PFSK-1 (cell line): ENCODE data around the gene SMG6.

Experiments used
- FOXP2 ChIP-seq: optimal IDR thresholded peaks from 2 replicates; pipeline ENCODE3; 2011; ENCODE audit warnings: borderline replicate concordance, control low read depth, inconsistent platforms; ENCODE audit not compliant: insufficient read depth; ENCODE audit errors: extremely low read length, extremely low read depth
- POLR2AphosphoS5 ChIP-seq: IDR thresholded peaks from 2 replicates; pipeline ENCODE4 v1.6.1; 2012; ENCODE audit warnings: low read depth, mild to moderate bottlenecking, control low read depth, low read length, moderate library complexity
- SIN3A ChIP-seq: IDR thresholded peaks from 2 replicates; pipeline ENCODE4 v1.6.1; 2012; ENCODE audit warnings: mild to moderate bottlenecking, low read length, moderate library complexity, borderline replicate concordance; ENCODE audit not compliant: insufficient read depth
- TAF1 ChIP-seq: IDR thresholded peaks from 2 replicates; pipeline ENCODE4 v1.6.1; 2012; ENCODE audit warnings: low read length, control low read depth, borderline replicate concordance; ENCODE audit not compliant: insufficient read depth
- TF ChIP-seq, protein P1 (sequence below), 2 experiments: IDR thresholded peaks; 2 replicates each; pipeline versions ENCODE4 v1.6.1 to v1.8.0; 2011 to 2012; ENCODE audit warnings: low read depth in 2 of 2, low read length in 2 of 2, control low read depth in 1 of 2, inconsistent platforms in 1 of 2, mild to moderate bottlenecking in 1 of 2, moderate library complexity in 1 of 2; ENCODE audit not compliant: insufficient read depth in 1 of 2

SMG6 gene

GRCh38 chr17:2335726-2336214, 32.2 kb upstream of the SMG6 start:
- TF ChIP-seq FOXP2 (no peak), POLR2AphosphoS5 (no peak), SIN3A (no peak), TAF1 (no peak)
- TF ChIP-seq, protein P1, sequence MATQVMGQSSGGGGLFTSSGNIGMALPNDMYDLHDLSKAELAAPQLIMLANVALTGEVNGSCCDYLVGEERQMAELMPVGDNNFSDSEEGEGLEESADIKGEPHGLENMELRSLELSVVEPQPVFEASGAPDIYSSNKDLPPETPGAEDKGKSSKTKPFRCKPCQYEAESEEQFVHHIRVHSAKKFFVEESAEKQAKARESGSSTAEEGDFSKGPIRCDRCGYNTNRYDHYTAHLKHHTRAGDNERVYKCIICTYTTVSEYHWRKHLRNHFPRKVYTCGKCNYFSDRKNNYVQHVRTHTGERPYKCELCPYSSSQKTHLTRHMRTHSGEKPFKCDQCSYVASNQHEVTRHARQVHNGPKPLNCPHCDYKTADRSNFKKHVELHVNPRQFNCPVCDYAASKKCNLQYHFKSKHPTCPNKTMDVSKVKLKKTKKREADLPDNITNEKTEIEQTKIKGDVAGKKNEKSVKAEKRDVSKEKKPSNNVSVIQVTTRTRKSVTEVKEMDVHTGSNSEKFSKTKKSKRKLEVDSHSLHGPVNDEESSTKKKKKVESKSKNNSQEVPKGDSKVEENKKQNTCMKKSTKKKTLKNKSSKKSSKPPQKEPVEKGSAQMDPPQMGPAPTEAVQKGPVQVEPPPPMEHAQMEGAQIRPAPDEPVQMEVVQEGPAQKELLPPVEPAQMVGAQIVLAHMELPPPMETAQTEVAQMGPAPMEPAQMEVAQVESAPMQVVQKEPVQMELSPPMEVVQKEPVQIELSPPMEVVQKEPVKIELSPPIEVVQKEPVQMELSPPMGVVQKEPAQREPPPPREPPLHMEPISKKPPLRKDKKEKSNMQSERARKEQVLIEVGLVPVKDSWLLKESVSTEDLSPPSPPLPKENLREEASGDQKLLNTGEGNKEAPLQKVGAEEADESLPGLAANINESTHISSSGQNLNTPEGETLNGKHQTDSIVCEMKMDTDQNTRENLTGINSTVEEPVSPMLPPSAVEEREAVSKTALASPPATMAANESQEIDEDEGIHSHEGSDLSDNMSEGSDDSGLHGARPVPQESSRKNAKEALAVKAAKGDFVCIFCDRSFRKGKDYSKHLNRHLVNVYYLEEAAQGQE (IDR thresholded peaks at IDR 0.05; ENCODE audit: insufficient read depth in 1 of 2, low read depth in 2 of 2, low read length in 2 of 2), result no peak

- TF ChIP-seq, protein P1 (IDR thresholded peaks at IDR 0.05; ENCODE audit: insufficient read depth in 1 of 2, low read depth in 2 of 2, low read length in 2 of 2), result no peak
- TF ChIP-seq POLR2AphosphoS5, result no peak
- no peak for TF ChIP-seq FOXP2
- no peak for TF ChIP-seq TAF1
- no peak for TF ChIP-seq SIN3A
These were observed 27.7 kb upstream of the SMG6 start for GRCh38 chr17:2331303-2331702.

DNA sequence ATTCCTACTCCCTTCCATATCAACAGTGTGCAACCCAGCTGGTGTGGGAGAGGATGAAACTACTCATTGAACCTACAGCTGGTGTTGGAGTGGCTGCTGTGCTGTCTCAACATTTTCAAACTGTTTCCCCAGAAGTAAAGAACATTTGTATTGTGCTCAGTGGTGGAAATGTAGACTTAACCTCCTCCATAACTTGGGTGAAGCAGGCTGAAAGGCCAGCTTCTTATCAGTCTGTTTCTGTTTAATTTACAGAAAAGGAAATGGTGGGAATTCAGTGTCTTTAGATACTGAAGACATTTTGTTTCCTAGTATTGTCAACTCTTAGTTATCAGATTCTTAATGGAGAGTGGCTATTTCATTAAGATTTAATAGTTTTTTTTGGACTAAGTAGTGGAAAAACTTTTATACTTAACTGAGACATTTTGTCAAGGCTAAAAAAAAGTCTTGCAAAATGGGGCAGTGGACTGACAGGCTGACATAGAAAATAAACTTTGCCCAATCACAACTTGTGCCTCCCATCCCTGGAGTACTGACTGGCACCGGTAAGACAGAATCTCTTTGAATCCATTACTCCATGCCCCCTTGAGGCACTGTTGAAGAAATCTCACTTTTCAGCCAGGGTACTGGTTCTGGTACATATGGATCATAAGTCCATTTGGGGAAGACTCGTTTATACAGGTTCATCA, 20.2 kb upstream of the SMG6 start:
- TF ChIP-seq TAF1, result no peak
- no peak for TF ChIP-seq POLR2AphosphoS5

DNA sequence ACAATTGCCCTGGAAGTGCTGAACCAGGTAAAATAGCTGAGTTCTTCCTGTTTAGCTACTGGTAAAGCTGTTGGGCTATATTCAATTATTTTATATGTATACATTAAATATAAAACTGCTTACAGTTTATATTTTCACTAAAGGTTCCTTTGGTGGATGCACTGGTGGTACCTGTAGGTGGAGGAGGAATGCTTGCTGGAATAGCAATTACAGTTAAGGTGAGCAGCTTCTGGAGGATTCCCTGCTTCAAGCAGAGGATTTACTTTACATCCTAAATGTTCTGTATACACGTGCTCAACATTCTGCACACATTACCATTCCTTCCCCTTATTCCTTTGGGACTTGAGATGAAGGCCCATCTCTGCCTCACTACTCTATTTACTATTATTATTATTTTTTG, 17.8 kb upstream of the SMG6 start:
- TF ChIP-seq SIN3A, result no peak
- TF ChIP-seq, protein P1 (IDR thresholded peaks at IDR 0.05; ENCODE audit: insufficient read depth in 1 of 2, low read depth in 2 of 2, low read length in 2 of 2), result no peak
- no peak for TF ChIP-seq FOXP2
- no peak for TF ChIP-seq POLR2AphosphoS5
- no peak for TF ChIP-seq TAF1

- TF ChIP-seq POLR2AphosphoS5, result no peak
- no peak for TF ChIP-seq TAF1
- no peak for TF ChIP-seq FOXP2
- no peak for TF ChIP-seq SIN3A
- TF ChIP-seq, protein P1 (IDR thresholded peaks at IDR 0.05; ENCODE audit: insufficient read depth in 1 of 2, low read depth in 2 of 2, low read length in 2 of 2), result no peak
These were observed 15.5 kb upstream of the SMG6 start for GRCh38 chr17:2319051-2319450.
